Erythroblast (primary cell): ENCODE measurements around the gene COMTD1.

ENCODE experiments used
- DNase-seq, 2 experiments: peaks; one replicate each; lab custom pipeline; 2025; lab: John Stamatoyannopoulos, UW
- GATA1 ChIP-seq: IDR thresholded peaks from 2 replicates; pipeline ENCODE4 v1.6.1; 2011; ENCODE audit warnings: low read depth, mild to moderate bottlenecking, control low read depth, low read length, moderate library complexity
- POLR2A ChIP-seq: IDR thresholded peaks from 2 replicates; pipeline ENCODE4 v1.6.1; 2011; ENCODE audit warnings: mild to moderate bottlenecking, low read length

COMTD1 gene

DNA sequence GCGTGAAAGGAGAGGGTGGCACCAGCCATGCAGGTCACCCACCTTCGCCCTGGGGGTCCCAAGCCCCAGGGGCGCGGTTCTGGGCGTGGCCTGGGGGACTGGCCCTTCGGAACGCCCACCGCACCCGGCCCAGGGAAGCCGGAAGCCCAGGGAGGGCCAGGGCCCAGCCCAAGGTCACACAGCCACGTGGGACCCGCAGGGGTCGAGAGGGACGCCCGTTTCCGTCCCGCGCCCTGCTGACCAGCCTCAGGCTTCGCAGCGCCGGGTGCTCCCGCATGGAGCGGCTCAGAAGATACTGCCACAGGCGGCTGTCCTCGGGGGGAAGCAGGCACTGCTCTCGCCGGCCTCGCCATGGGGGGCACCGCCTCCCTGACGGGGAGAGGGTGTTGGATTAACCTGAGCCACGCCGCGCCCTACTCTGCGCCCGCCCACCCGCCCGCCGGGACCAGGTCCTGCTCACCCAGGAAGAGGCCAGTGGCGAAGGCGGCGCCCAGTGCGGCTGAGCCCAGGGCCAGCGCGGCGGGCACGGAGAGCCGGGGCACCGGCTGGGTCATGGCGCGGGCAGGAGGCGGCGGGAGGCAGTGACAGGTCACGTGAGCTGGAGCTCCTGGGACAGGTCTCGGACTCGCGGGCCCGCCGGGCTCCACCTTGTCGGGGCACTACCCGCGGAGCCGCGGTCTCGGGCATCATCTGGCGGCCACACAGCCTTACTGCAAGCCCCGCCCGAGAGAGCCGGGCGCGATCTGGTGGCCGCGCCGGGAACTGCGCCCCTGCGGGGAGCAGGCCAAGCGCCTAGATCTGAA is at the start of gene COMTD1:
TSS of gene COMTD1 (minus strand) at position 583 of the 803 bp plus-strand sequence. CDS start at position 554, 29 bp downstream.
- no peak for TF ChIP-seq GATA1
- TF ChIP-seq POLR2A = no peak
- DNase-seq = peak; percentile 92 to 94

GRCh38 chr10:75283671-75284470 is 48.1 kb upstream of the COMTD1 start:
- no peak for DNase-seq
- no peak for TF ChIP-seq GATA1
- no peak for TF ChIP-seq POLR2A

GRCh38 chr10:75283078-75283670 is 47.4 kb upstream of the COMTD1 start:
- TF ChIP-seq GATA1 = no peak
- TF ChIP-seq POLR2A = no peak
- no peak for DNase-seq

GRCh38 chr10:75281974-75282373 is 46.2 kb upstream of the COMTD1 start:
- TF ChIP-seq POLR2A = no peak
- no peak for TF ChIP-seq GATA1
- DNase-seq = no peak

- DNase-seq = no peak
- TF ChIP-seq GATA1 (no peak), POLR2A (no peak)
Measured at GRCh38 chr10:75280236-75280635, 44.5 kb upstream of the COMTD1 start.

DNA sequence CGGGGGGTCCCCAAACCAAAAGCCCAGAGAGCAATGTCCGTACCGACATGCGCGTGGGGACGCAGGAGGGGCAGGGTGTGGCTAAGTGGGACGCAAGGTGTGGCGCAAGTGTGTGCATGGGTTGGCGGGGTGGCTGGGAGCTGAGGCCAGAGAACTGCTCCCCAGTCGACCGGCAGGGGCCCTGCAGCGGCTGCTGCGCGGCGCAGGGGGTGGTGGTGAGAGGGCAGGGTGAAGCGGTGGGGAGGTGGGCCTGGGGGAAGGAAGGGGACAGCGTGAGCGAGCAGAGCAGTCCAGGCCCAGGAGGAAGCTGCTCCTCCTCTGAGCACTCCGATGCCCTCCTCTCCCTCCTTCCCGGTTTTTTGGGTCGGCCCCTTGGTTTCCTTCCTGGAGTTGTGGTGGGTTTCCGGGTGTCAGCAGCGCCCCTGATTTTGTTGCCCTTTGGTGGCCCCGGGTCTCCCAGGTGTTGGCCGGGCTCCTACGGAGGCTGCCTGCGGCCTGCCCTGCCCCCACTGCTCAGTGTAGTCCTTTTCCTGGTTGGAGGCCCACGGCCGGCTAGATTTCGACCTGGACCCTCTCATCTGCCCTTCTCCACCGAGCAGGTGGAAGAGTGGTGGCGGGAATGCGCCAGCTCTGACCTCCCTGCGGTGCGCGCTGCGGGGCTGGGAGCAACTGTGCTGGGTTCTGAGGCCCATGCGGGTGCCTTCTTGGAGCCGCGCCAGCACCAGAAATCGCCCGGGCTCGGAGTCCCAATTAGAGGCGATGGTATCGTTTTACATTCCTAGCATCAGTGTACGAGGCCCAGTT is 40.5 kb upstream of the COMTD1 start:
- no peak for DNase-seq
- TF ChIP-seq GATA1 (no peak), POLR2A (no peak)

- DNase-seq = no peak
- TF ChIP-seq POLR2A (no peak), GATA1 (no peak)
Measured at GRCh38 chr10:75272896-75273295, 37.1 kb upstream of the COMTD1 start.

DNA sequence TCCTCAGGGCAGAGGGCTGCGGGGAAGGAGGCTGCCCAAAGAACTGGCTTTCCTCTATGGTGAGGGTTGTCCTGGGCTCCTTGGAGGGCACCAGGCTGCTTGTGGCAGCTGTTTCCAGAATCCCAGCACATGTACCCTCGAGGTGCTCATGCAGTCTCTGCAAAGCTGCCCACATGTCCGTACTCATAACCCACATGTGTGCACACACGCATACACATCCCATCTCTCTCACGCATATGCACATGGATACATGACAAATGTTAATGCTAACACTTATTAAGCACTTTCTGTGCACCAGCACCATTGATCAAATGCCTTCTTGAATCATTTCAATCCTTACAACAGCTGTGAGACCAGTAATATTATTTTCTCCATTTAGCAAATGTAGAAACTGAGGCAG is 36.3 kb upstream of the COMTD1 start:
- no peak for TF ChIP-seq POLR2A
- no peak for TF ChIP-seq GATA1
- no peak for DNase-seq

- TF ChIP-seq GATA1 (no peak), POLR2A (no peak)
- DNase-seq = no peak
Measured at GRCh38 chr10:75269605-75270004, 33.8 kb upstream of the COMTD1 start.

DNA sequence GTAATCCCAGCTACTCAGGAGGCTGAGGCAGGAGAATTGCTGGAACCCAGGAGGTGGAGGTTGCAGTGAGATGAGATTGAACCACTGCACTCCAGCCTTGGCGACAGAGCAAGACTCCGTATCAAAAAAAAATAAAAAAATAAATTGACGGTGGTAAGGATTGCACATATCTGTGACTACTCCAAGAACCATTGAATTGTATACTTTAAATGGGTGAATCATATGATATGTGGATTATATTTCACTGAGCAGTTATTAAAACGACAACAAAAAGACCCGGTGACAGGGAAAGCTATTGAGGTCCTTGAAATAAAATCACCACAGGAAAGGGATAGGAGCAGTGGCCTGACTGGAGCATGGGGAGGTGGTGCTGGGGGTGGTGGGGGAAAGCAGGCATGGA is 31.2 kb upstream of the COMTD1 start:
- TF ChIP-seq GATA1 = no peak
- no peak for TF ChIP-seq POLR2A
- no peak for DNase-seq

GRCh38 chr10:75265856-75266255 is 30.1 kb upstream of the COMTD1 start:
- TF ChIP-seq POLR2A (no peak), GATA1 (no peak)

DNA sequence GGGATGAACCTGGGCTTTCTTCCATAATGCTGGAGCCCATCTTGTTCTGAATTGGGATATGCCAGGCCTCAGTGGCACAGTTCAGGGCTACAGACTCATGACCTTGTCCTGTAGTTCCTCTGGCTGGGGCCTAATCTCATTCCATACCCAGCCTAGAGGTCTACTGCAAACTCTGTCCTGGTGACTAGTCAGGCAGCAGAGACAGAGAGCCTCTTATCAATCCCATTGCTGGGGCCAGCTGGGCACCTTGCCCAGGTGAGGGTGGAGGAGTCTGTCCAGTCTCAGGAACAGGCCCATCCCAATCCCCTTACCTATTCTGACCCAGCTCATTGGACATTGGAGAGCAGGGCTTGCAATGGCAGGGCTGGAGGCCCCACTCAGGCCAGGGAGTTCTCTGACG is 28.0 kb upstream of the COMTD1 start:
- no peak for DNase-seq
- TF ChIP-seq POLR2A (no peak), GATA1 (no peak)

More at GRCh38 chr10:75265856-75266255, 30.1 kb upstream of the COMTD1 start:
- DNase-seq = no peak
